Measurements from ENCODE around the gene SKI.

SKI gene

DNA sequence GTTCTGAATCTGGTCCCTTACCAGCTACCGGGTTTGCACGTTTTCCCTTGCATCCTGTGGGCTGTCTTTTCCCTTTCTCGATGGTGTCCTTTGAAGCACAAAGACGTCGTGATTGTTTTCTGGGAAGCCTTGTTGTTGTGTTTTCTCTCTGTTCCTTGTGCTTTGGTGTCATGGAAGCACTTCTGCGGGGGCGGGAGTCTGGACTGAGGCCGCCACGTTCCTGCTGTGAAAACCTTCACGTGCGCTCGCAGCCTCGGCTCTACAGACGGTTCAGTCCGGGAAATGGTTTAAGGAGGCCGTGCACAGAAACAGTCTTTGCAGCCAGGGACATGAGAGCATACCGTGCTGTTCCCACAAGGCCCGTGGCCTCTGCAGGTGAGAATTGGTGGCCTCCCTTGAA, 68.5 kb downstream of the SKI start:
- H3K4me1 ChIP-seq (ENCODE audit: insufficient read depth, insufficient read length), result peaks cover 6% of the 10 kb centered on the region
- no peak for DNase-seq (ENCODE audit: low read depth, low spot score)
- no peak overlapping the region for H3K4me3 ChIP-seq (ENCODE audit: insufficient read length, low read depth)

DNA sequence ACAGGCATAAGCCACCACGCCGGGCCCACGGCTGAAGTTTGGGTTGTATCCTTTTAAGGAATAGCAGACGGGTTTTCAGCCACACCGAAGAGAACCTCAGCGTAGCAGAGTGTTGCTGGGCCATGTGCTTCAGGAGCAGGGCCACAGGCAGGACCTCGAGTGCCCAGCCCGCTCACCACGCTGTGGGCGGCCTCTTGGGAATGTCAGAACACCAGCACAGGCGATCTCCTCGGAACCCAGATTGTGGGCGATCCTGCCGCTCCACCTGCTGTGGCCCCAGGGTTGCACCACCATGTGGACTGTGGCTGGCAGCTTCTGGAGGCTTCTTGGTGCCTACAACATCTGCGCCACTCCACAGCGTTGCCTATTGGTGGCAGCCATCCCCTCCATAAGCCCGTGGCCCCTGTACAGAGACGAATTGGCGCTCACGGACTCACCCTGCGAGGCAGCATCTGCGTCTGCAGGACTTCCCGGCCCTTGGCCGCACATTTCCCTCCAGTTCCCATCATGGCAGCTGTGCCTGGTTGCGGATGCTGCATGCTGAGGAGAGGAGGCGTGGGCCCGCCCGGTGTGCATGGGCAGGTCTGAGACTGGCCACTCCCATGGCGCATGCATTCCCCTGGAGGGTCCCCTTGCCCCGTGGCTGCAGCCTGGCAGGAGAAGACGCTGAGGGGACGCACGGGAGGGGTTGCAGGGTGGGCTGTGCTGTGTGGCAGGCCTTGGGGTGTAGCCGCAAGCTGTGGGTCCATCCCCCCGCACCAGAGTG, 69.3 kb downstream of the SKI start:
- no peaks in the 10 kb centered on the region for H3K27me3 ChIP-seq (ENCODE audit: insufficient read depth, insufficient read length)
- DNase-seq (ENCODE audit: low read depth, low spot score), result no peak
- TF ChIP-seq ZNF274 (IDR thresholded peaks at IDR 0.05; ENCODE audit: low read depth, low read length) (no peak), YY1 (IDR thresholded peaks at IDR 0.05; ENCODE audit: insufficient read depth, insufficient read length) (no peak), SUZ12 (IDR thresholded peaks at IDR 0.05; ENCODE audit: extremely low read depth, insufficient read depth, insufficient read length) (no peak)
- no peak overlapping the region for H3K4me3 ChIP-seq (ENCODE audit: insufficient read length, low read depth)
- peaks cover 52% of the 10 kb centered on the region for H3K36me3 ChIP-seq (ENCODE audit: insufficient read depth, insufficient read length, low read length)
- H3K4me1 ChIP-seq (ENCODE audit: insufficient read depth, insufficient read length), result peaks cover 6% of the 10 kb centered on the region
- no peaks in the 10 kb centered on the region for H3K9me3 ChIP-seq (ENCODE audit: insufficient read depth, low read length)
- H3K9ac ChIP-seq (ENCODE audit: insufficient read length, low read depth), result no peak overlapping the region

More for the DNA sequence above, 68.5 kb downstream of the SKI start:
- no peaks in the 10 kb centered on the region for H3K27me3 ChIP-seq (ENCODE audit: insufficient read depth, insufficient read length)
- H3K9ac ChIP-seq (ENCODE audit: insufficient read length, low read depth), result no peak overlapping the region
- no peak for TF ChIP-seq SUZ12 (IDR thresholded peaks at IDR 0.05; ENCODE audit: extremely low read depth, insufficient read depth, insufficient read length)
- TF ChIP-seq YY1 (IDR thresholded peaks at IDR 0.05; ENCODE audit: insufficient read depth, insufficient read length), result no peak
- H3K36me3 ChIP-seq (ENCODE audit: insufficient read depth, insufficient read length, low read length), result peaks cover 49% of the 10 kb centered on the region
- no peaks in the 10 kb centered on the region for H3K9me3 ChIP-seq (ENCODE audit: insufficient read depth, low read length)

DNA sequence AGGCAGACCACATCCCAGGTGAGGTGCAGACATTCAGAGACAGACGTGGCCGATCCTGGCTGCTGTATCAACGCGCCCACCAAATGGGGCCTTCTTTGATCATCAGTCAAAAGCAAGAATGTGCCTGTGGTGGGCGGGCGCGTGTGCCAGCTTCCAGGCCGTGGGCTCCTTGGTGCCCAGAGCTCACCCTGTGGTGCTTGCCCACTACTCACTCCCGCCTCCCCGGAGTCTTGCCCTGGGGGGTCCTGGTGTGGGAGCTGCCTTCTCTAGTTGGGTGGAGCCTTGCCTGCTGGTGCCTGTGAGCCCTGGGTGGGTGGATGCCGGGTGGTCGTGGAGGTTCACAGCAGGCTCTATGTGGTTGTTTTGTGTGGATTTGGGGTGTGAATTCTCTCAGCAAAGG, 70.6 kb downstream of the SKI start:
- no peak for TF ChIP-seq YY1 (IDR thresholded peaks at IDR 0.05; ENCODE audit: insufficient read depth, insufficient read length)
- no peak for TF ChIP-seq ZNF274 (IDR thresholded peaks at IDR 0.05; ENCODE audit: low read depth, low read length)
- no peak for TF ChIP-seq SUZ12 (IDR thresholded peaks at IDR 0.05; ENCODE audit: extremely low read depth, insufficient read depth, insufficient read length)
- no peak for DNase-seq (ENCODE audit: low read depth, low spot score)
- Histone ChIP-seq H3K36me3 (ENCODE audit: insufficient read depth, insufficient read length, low read length) (peaks cover 53% of the 10 kb centered on the region), H3K9me3 (ENCODE audit: insufficient read depth, low read length) (no peaks in the 10 kb centered on the region), H3K9ac (ENCODE audit: insufficient read length, low read depth) (no peak overlapping the region), H3K4me1 (ENCODE audit: insufficient read depth, insufficient read length) (peaks cover 4% of the 10 kb centered on the region), H3K4me3 (ENCODE audit: insufficient read length, low read depth) (no peak overlapping the region), H3K27me3 (ENCODE audit: insufficient read depth, insufficient read length) (no peaks in the 10 kb centered on the region)

DNA sequence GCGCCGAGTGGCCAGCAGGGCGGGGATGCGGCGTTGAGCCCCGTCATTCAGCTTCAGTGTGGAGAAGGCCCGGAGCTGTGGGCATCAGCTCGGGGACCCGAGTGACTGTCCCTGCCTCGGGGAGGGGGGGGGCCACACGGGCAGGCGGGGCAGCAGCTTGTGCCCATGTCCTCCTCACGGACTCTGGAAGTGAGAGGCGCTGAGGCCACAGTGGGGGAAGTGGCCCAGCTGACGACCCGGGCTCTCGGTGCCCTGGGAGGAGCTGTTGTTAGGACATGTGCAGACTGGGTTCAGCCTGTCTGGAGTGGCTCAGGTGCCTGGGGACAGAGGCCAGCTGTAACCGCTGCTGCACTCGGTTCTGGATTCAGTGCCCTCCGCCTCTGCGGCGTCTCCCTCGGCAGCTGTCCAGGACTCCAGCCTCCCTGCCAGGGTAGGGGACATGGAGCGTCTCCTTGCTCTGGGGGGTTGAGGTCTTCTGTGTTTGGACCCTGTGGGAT, 71.1 kb downstream of the SKI start:
- Histone ChIP-seq H3K4me1 (ENCODE audit: insufficient read depth, insufficient read length) (peaks cover 4% of the 10 kb centered on the region), H3K4me3 (ENCODE audit: insufficient read length, low read depth) (no peak overlapping the region), H3K9me3 (ENCODE audit: insufficient read depth, low read length) (no peaks in the 10 kb centered on the region), H3K27me3 (ENCODE audit: insufficient read depth, insufficient read length) (no peaks in the 10 kb centered on the region), H3K9ac (ENCODE audit: insufficient read length, low read depth) (no peak overlapping the region), H3K36me3 (ENCODE audit: insufficient read depth, insufficient read length, low read length) (peaks cover 56% of the 10 kb centered on the region)
- DNase-seq (ENCODE audit: low read depth, low spot score), result no peak
- TF ChIP-seq SUZ12 (IDR thresholded peaks at IDR 0.05; ENCODE audit: extremely low read depth, insufficient read depth, insufficient read length) (no peak), ZNF274 (IDR thresholded peaks at IDR 0.05; ENCODE audit: low read depth, low read length) (no peak), YY1 (IDR thresholded peaks at IDR 0.05; ENCODE audit: insufficient read depth, insufficient read length) (no peak)

DNA sequence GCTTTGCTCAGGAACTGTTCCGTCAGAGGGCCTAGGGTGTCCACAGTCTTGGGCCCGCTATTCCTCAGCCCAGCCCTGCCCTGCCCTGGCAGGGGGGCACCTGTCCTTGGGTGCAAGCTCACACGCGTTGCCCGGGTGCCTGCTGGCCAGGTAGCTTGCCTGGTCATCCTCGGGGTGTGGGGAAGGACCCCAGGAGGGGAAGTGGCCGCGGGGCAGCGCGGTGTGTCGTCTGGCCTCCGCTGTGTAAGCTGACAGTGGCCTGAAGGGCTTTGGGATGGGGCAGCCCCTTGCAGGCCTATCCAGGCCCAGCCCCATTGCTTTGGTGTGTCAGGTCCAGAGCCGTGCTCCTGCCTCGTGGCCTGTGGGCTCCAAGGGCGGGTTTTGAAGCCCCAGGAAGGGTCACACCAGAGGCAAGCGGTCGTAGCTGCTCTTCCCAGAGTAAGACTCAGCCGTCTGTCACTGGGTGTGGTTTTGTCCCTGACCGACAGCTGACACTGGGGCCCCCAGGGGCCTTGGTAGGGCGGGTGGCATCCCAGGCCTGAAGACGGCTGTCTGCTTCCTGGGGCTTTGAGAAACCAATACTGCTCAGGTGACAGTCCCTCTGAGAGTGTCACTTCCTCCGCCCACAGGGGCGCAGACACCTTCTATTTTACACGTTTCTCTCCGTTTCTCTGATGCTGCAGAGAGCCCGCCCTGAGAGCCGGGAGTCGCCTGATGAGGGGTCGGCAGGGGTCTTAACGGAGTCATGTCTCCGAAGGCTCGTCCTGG, 72.1 kb downstream of the SKI start:
- Histone ChIP-seq H3K27me3 (ENCODE audit: insufficient read depth, insufficient read length) (no peaks in the 10 kb centered on the region), H3K4me3 (ENCODE audit: insufficient read length, low read depth) (no peak overlapping the region), H3K9ac (ENCODE audit: insufficient read length, low read depth) (no peak overlapping the region), H3K9me3 (ENCODE audit: insufficient read depth, low read length) (no peaks in the 10 kb centered on the region), H3K36me3 (ENCODE audit: insufficient read depth, insufficient read length, low read length) (peaks cover 57% of the 10 kb centered on the region), H3K4me1 (ENCODE audit: insufficient read depth, insufficient read length) (peaks cover 4% of the 10 kb centered on the region)
- no peak for DNase-seq (ENCODE audit: low read depth, low spot score)
- TF ChIP-seq ZNF274 (IDR thresholded peaks at IDR 0.05; ENCODE audit: low read depth, low read length) (no peak), YY1 (IDR thresholded peaks at IDR 0.05; ENCODE audit: insufficient read depth, insufficient read length) (no peak), SUZ12 (IDR thresholded peaks at IDR 0.05; ENCODE audit: extremely low read depth, insufficient read depth, insufficient read length) (no peak)

DNA sequence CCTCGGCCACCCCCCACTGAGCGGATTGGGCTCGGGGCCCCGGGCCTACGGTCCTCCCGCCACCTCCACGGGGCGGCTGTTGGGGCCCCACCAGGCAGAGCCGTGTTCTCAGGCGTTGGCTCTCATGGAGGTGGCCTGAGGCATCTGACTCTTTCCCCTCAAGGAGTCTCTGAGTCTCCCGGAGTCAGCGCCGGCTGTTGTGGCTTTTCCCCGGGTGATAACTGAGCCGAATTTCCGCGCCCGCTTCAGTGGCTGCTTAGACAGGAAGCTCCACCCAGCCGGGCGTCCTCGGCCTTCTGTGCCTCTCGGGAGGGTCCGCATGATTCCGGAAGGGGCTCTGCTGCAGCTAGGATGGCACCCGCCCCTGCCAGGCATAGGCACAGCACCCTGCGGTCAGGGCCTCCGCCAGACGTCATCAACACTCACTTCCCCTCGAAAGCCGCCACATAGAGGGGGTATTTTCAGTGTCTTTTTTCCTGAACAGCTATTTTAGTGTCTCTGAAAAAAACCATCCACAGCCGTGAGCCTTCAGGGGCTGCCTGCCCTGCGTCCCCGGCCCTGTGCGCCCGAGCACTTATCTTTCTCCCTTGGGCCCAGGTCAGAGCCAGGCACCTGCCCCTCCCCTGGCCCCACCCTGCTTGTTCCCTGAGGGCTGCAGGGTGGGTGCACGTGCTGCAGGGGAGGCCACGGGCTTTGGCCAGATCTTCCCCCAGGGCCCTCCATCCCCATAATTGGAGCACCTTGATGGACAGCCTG, 72.9 kb downstream of the SKI start:
- no peak for TF ChIP-seq ZNF274 (IDR thresholded peaks at IDR 0.05; ENCODE audit: low read depth, low read length)
- no peak for TF ChIP-seq SUZ12 (IDR thresholded peaks at IDR 0.05; ENCODE audit: extremely low read depth, insufficient read depth, insufficient read length)
- TF ChIP-seq YY1 (IDR thresholded peaks at IDR 0.05; ENCODE audit: insufficient read depth, insufficient read length), result no peak
- peaks cover 56% of the 10 kb centered on the region for H3K36me3 ChIP-seq (ENCODE audit: insufficient read depth, insufficient read length, low read length)
- H3K9me3 ChIP-seq (ENCODE audit: insufficient read depth, low read length), result no peaks in the 10 kb centered on the region
- DNase-seq (ENCODE audit: low read depth, low spot score), result no peak
- no peak overlapping the region for H3K4me3 ChIP-seq (ENCODE audit: insufficient read length, low read depth)
- no peak overlapping the region for H3K9ac ChIP-seq (ENCODE audit: insufficient read length, low read depth)
- H3K27me3 ChIP-seq (ENCODE audit: insufficient read depth, insufficient read length), result no peaks in the 10 kb centered on the region
- peaks cover 4% of the 10 kb centered on the region for H3K4me1 ChIP-seq (ENCODE audit: insufficient read depth, insufficient read length)
